GM23338 (cell line): ENCODE results near the gene SMYD5.

Experiments used
- CTCF ChIP-seq, 2 experiments: fragments of 200-600 bp in 1 of 2; sonication (generic) in 1 of 2; conservative IDR thresholded peaks; 2 replicates each; pipeline versions ENCODE4 v1.5.1 to v1.6.1; 2016 to 2017; ENCODE audit warnings: antibody characterized with exemption in 2 of 2, low read depth in 2 of 2, mild to moderate bottlenecking in 2 of 2, moderate library complexity in 1 of 2
- EZH2 ChIP-seq: fragments of 200-600 bp; sonication (generic); IDR thresholded peaks from one replicate; pipeline ENCODE4 v1.8.0; 2017; ENCODE audit warnings: antibody characterized with exemption, mild to moderate bottlenecking, low read depth; ENCODE audit not compliant: unreplicated experiment
- POLR2AphosphoS5 ChIP-seq: IDR thresholded peaks from 2 replicates; pipeline ENCODE4 v1.6.1; 2016; ENCODE audit warnings: antibody characterized with exemption, low read depth
- REST ChIP-seq: IDR thresholded peaks from one replicate; pipeline ENCODE4 v1.6.1; 2018; ENCODE audit warnings: antibody characterized with exemption; ENCODE audit not compliant: unreplicated experiment
- STAT1 ChIP-seq: IDR thresholded peaks from one replicate; pipeline ENCODE4 v1.6.1; 2016; ENCODE audit warnings: antibody characterized with exemption; ENCODE audit not compliant: unreplicated experiment

GRCh38 chr2:73259704-73260337 is 45.8 kb downstream of the SMYD5 start:
- TF ChIP-seq CTCF (conservative IDR thresholded peaks at IDR 0.05; ENCODE audit: low read depth in 2 of 2) (no peak), EZH2 (no peak), STAT1 (no peak), POLR2AphosphoS5 (no peak), REST (no peak)
